Natural killer cell (primary cell): Measurements from ENCODE around the gene CCDC69. TPM values are rescaled to one million over a fixed set of nuclear protein-coding genes. Genes with fewer than 3 reads are reported as not detected.
A peak's percentile ranks its signal among the peaks of the same experiment; 100 is the strongest.
"Not testable (repeated sequence)": the region's sequence is repeated elsewhere in the genome, so short reads cannot be mapped to it uniquely, and the experiment has no call there.

ENCODE experiments used
- ATAC-seq, 3 donors: fragments of 150-1000 bp in 2 of 3; fragments of 200-7000 bp in 1 of 3; cut with Tn5 transposase; 1 replicate in 1 of 3; 2 replicates in 2 of 3; pipeline ENCODE4 v1.10.0; 2021; ENCODE audit warnings: mild to moderate bottlenecking in 2 of 3, moderate library complexity in 2 of 3
- DNase-seq, 2 donors: peaks; one replicate each; pipeline versions ENCODE4 v3.0.0 to v3.0.0-alpha.2; 2013 to 2021; ENCODE audit warnings: mixed read lengths in 1 of 2
- H3K27ac ChIP-seq: one replicate; pipeline ENCODE4 v1.5.1; 2013; ENCODE audit warnings: mild to moderate bottlenecking, low read length
- H3K27me3 ChIP-seq: one replicate; pipeline ENCODE4 v1.6.1; 2013; ENCODE audit warnings: low read length; ENCODE audit not compliant: control insufficient read depth, insufficient read depth
- H3K36me3 ChIP-seq: one replicate; pipeline ENCODE4 v1.6.1; 2013; ENCODE audit warnings: low read length; ENCODE audit not compliant: control insufficient read depth, insufficient read depth
- H3K4me1 ChIP-seq: one replicate; pipeline ENCODE4 v1.6.1; 2013; ENCODE audit warnings: low read length; ENCODE audit not compliant: control insufficient read depth, insufficient read depth
- H3K4me3 ChIP-seq: one replicate; pipeline ENCODE4 v1.5.1; 2013; ENCODE audit warnings: low read length
- H3K9me3 ChIP-seq: one replicate; pipeline ENCODE4 v1.6.1; 2013; ENCODE audit warnings: low read length; ENCODE audit not compliant: control insufficient read depth, insufficient read depth
- H3K27ac Mint-ChIP-seq, 2 donors: one replicate each; pipeline ENCODE4 v1.8.0; 2022; ENCODE audit warnings: mild to moderate bottlenecking in 2 of 2, mixed read lengths in 2 of 2, moderate library complexity in 1 of 2
- H3K27me3 Mint-ChIP-seq, 2 donors: one replicate each; pipeline ENCODE4 v1.8.0; 2022; ENCODE audit warnings: low read depth in 2 of 2, mixed read lengths in 2 of 2
- H3K36me3 Mint-ChIP-seq: one replicate; pipeline ENCODE4 v1.8.0; 2022; ENCODE audit warnings: mixed read lengths
- H3K4me1 Mint-ChIP-seq, 2 donors: one replicate each; pipeline ENCODE4 v1.8.0; 2022; ENCODE audit warnings: mixed read lengths in 2 of 2
- H3K4me3 Mint-ChIP-seq: one replicate; pipeline ENCODE4 v1.8.0; 2022; ENCODE audit warnings: mild to moderate bottlenecking, moderate library complexity, mixed read lengths
- H3K9me3 Mint-ChIP-seq, 2 donors: one replicate each; pipeline ENCODE4 v1.8.0; 2022; ENCODE audit warnings: mixed read lengths in 2 of 2
- CTCF ChIP-seq: fragments of 200-600 bp; IDR thresholded peaks from one replicate; pipeline ENCODE4 v1.8.0; 2022; ENCODE audit warnings: antibody characterized with exemption
- WGBS: methylation state at CpG from one replicate; pipeline ENCODE4 v1.1.7; 2013; ENCODE audit warnings: missing lambda C conversion rate; ENCODE audit not compliant: insufficient coverage; 5-methylcytosine and 5-hydroxymethylcytosine counted together
- intact Hi-C: fragments of 100-400 bp; cut with micrococcal nuclease; formaldehyde crosslinking; loops from one replicate; pipeline ENCODE4 v1.14.2; 2022
- total RNA-seq, 4 donors: library from RNA; stranded (reverse); fragments of 120-200 nt in 1 of 4; gene quantifications; one replicate each; pipeline versions ENCODE4 v1.2.3 to v1.2.4, GENCODE V29; 2013 to 2022

Gene CCDC69
- total RNA-seq, 3 donors from 2014 or later (not counting 1 experiment from before 2014, with no cell fraction given), result 181 to 227 (median 204) TPM

- DNase-seq, result no peak
- no peaks in the 10 kb centered on the region for H3K27me3 Mint-ChIP-seq
- ATAC-seq, result no peak
- TF ChIP-seq CTCF, result no peak
- intact Hi-C loops, result loop anchor here (5.0 kb wide), 1 partner anchor 81 kb away; the partner anchor contains the start of gene ANXA6
- 58% methylated on average over 14 of the region's 14 CpGs for WGBS
- H3K4me1 Mint-ChIP-seq, result peaks cover 17% of the 10 kb centered on the region in 2 donors
- Histone ChIP-seq H3K4me3 (no peak overlapping the region), H3K9me3 (no peaks in the 10 kb centered on the region), H3K4me1 (peaks cover 21% of the 10 kb centered on the region), H3K27ac (peak overlapping the region; percentile 40), H3K36me3 (no peaks in the 10 kb centered on the region), H3K27me3 (no peaks in the 10 kb centered on the region)
- H3K9me3 Mint-ChIP-seq, result no peaks in the 10 kb centered on the region
- no peak overlapping the region for H3K4me3 Mint-ChIP-seq
- no peaks in the 10 kb centered on the region for H3K36me3 Mint-ChIP-seq
- H3K27ac Mint-ChIP-seq, result no peak overlapping the region
Measured at GRCh38 chr5:151238303-151238741, 14.4 kb upstream of the CCDC69 start.

GRCh38 chr5:151237685-151238084, 13.8 kb upstream of the CCDC69 start:
- WGBS, result 100% methylated on average over 2 of the region's 7 CpGs
- Mint-ChIP-seq H3K27me3 (no peaks in the 10 kb centered on the region), H3K4me1 (peaks cover 17% of the 10 kb centered on the region in 2 donors), H3K4me3 (no peak overlapping the region), H3K27ac (no peak overlapping the region), H3K9me3 (no peaks in the 10 kb centered on the region), H3K36me3 (no peaks in the 10 kb centered on the region)
- no peak overlapping the region for H3K27ac ChIP-seq
- H3K9me3 ChIP-seq, result no peaks in the 10 kb centered on the region
- DNase-seq (no peak), ATAC-seq (no peak)
- TF ChIP-seq CTCF, result no peak
- intact Hi-C loops, result loop anchor here (5.0 kb wide), 1 partner anchor 80 kb away; the partner anchor contains the start of gene ANXA6
- no peaks in the 10 kb centered on the region for H3K36me3 ChIP-seq
- H3K4me1 ChIP-seq, result peaks cover 21% of the 10 kb centered on the region
- H3K4me3 ChIP-seq, result no peak overlapping the region
- H3K27me3 ChIP-seq, result no peaks in the 10 kb centered on the region

GRCh38 chr5:151236888-151237287, 13.0 kb upstream of the CCDC69 start:
- H3K4me3 Mint-ChIP-seq, result no peak overlapping the region
- DNase-seq (no peak), ATAC-seq (no peak)
- Histone ChIP-seq H3K9me3 (no peaks in the 10 kb centered on the region), H3K4me1 (peaks cover 21% of the 10 kb centered on the region), H3K36me3 (no peaks in the 10 kb centered on the region), H3K27ac (no peak overlapping the region), H3K27me3 (no peaks in the 10 kb centered on the region), H3K4me3 (no peak overlapping the region)
- H3K36me3 Mint-ChIP-seq, result no peaks in the 10 kb centered on the region
- H3K27me3 Mint-ChIP-seq, result no peaks in the 10 kb centered on the region
- H3K27ac Mint-ChIP-seq, result no peak overlapping the region
- intact Hi-C loops, result loop anchor here (5.0 kb wide), 1 partner anchor 80 kb away; the partner anchor contains the start of gene ANXA6
- 83% methylated on average over 1 of the region's 1 CpG for WGBS
- TF ChIP-seq CTCF, result no peak
- H3K4me1 Mint-ChIP-seq, result peaks cover 17% of the 10 kb centered on the region in 2 donors
- H3K9me3 Mint-ChIP-seq, result no peaks in the 10 kb centered on the region

- Mint-ChIP-seq H3K27ac (peak overlapping the region; percentile 41 to 72), H3K4me1 (peaks cover 17% of the 10 kb centered on the region in 2 donors)
- not testable (repeated sequence) for ATAC-seq, H3K4me3 ChIP-seq, H3K36me3 ChIP-seq, H3K9me3 ChIP-seq, H3K9me3 Mint-ChIP-seq, H3K27me3 ChIP-seq, H3K27me3 Mint-ChIP-seq, H3K36me3 Mint-ChIP-seq, DNase-seq, H3K4me3 Mint-ChIP-seq
- intact Hi-C loops, result loop anchor here (5.0 kb wide), 1 partner anchor 78 kb away; the partner anchor contains the start of gene ANXA6
- Histone ChIP-seq H3K4me1 (peaks cover 21% of the 10 kb centered on the region), H3K27ac (peak overlapping the region; percentile 59)
- 97% methylated on average over 6 of the region's 6 CpGs for WGBS
Measured at GRCh38 chr5:151235239-151235571, 11.3 kb upstream of the CCDC69 start.
